Smooth muscle cell of the brain vasculature (primary cell): Measurements from ENCODE around the gene PRDM13.
"Not testable (repeated sequence)": the region's sequence is repeated elsewhere in the genome, so short reads cannot be mapped to it uniquely, and the experiment has no call there.

Experiments
- DNase-seq: peaks from one replicate; pipeline ENCODE4 v3.0.0-alpha.2; 2012; ENCODE audit warnings: low read depth, low spot score

Gene PRDM13

DNA sequence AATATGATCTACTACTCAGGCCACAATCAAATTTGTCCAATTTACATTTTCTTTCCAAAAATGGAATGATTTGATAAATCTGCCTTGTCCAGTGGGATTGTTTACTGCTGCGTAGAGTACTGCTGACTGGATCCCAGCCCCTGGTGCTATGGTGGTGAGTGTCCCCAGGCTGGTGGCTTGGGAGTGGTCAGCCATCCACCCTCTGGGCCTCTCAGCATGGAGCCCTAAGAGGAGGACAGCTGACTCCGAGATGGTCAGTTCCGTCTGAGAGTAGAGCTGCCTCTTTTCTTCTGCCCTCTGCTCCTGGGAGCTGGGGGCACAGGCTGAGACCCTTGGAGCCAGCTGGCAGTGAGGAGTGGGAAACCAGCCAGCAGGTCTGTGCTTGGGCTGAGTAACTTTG, 22.7 kb downstream of the PRDM13 start:
- DNase-seq, result no peak

DNA sequence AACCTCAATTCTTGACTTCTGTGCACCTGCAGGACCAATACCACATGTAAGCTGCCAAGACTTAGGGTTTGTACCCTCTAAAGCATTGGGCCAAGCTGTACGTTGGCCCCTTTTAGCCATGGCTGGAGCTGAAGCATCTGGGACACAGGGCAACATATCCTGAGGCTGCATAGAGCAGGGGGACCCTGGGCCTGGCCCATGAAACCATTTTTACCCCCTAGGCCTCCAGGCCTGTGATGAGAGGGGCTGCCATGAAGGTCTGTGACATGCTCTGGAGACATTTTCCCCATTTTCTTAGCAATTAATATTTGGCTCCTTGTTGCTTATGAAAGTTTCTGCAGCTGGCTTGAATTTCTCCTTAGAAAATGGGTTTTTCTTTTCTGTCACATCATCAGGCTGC, 31.0 kb downstream of the PRDM13 start:
- no peak for DNase-seq

DNA sequence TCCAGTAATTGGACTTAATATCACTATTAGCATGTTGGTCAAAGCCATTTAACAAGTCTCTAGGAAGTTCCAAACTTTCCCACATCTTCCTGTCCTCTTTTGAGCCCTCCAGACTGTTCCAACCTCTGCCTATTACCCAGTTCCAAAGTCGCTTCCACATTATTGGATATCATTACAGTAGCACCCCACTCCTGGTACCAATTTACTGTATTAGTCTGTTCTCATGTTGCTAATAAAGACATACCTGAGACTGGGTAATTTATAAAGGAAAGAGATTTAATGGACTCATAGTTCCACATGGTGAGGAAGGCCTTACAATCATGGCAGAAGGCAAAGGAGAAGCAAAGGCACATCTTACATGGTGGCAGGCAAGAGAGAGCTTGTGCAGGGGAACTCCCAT, 31.7 kb downstream of the PRDM13 start:
- not testable (repeated sequence) for DNase-seq

DNA sequence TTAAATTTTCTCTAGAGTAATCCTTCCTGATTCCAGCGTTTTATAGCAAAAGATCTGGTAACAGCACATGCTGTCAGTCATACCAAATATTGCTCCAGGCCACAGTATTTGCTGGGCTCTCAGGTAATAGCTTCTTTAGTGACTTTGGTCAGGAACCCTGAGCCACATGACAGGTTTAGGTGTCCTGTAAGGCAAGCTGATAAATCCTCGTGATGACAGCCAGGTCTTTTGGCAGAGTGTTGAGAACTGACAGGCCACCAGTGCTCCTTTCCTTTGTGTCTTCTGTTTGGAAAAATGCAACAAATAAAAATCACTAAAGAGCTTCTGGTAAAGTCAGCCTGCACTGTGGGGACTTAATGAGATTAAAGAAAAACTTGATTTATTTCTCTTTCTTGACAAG, 34.6 kb downstream of the PRDM13 start:
- DNase-seq, result no peak

DNA sequence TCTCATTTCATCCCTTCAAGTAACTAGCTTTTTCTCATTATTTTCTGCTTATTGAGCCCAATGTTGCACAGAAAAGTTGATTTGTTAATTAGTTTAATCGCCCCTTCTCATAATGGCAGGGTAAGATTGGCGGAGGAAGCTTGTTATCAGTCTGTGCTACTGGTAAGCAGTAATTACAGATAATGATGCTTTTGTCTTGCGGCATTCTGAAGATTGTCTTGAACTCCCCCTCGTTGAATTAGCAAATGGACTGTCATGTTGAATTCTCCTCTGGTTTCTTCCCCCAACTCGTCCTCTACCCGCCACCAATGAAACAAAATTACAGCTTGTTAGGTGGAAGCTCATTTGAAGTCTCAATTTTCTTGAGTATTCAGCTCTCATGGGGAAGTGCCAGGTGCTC, 39.4 kb downstream of the PRDM13 start:
- DNase-seq, result no peak

DNA sequence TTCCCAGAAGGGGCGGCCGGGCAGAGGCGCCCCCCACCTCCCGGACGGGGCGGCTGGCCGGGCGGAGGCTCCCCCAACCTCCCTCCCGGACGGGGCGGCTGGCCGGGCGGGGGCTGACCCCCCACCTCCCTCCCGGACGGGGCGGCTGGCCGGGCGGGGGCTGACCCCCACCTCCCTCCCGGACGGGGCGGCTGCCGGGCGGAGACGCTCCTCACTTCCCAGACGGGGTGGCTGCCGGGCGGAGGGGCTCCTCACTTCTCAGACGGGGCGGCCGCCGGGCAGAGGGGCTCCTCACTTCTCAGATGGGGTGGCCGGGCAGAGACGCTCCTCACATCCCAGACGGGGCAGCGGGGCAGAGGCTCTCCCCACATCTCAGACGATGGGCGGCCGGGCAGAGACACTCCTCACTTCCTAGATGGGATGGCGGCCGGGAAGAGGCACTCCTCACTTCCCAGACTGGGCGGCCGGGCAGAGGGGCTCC, 43.5 kb downstream of the PRDM13 start:
- DNase-seq, result not testable (repeated sequence)

DNA sequence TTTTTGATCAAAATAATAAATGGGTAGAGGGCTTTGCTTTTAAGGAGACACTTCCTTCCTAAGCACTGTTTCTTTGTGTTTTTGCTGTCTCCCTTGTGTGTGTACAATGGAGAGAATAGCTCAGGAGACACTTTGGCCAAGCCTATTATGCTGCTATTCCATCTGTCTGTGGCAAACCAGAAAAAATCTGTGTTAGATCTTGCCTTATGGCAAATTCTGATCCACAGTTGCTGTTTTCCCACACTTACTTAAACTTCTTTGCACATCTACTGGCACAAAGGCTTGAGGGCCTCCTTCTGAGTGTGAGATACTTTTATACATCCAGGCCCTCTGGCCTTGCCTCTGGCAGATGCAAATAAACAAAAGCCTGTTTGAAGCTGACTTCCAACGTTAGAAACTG, 53.6 kb downstream of the PRDM13 start:
- DNase-seq, result no peak

DNA sequence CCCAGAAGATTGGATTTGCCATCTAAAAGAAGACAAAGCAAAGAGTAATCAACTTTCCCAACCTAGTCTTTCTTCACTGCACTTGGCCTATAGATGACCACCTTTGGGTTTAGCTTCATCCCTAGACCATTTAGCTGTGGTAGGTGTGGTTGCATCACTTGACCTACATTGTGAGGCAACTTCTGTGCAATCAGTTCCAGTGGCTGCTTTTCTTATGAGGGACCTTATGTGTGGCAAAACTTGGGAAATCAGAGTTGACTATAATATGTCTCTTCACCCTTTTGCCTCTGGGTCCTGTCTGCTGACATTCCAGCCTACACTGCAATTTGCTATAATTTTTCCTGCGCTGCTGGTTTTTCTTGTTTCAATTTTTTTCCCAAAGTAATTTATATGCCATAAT, 55.2 kb downstream of the PRDM13 start:
- no peak for DNase-seq

DNA sequence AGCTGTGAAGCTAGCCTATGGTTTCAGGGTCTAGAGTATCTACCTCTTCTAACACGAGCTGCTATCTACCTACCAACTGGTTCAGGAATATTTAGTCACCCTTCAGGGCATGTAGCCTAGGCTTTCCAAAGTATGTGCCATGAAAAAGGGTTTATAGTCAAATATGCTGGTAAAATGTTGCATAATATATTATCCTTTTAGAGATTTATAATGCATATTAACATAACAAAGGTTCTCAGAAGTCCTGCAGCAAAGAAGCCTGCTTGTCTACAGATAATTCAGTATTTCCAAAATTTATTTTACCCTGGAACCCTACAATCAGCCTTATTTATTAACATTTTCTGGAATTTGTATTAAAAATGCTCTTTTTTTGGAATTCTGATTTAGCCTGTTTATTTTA, 56.0 kb downstream of the PRDM13 start:
- DNase-seq, result no peak
